Endodermal cell (in vitro differentiated cells): Measurements from ENCODE around the gene DCPS. TPM values are rescaled to one million over a fixed set of nuclear protein-coding genes. Genes with fewer than 3 reads are reported as not detected.
"Not testable (repeated sequence)": the region's sequence is repeated elsewhere in the genome, so short reads cannot be mapped to it uniquely, and the experiment has no call there.

Experiments
- DNase-seq: peaks from one replicate; pipeline ENCODE4 v3.0.0-alpha.2; 2017
- H3K27ac ChIP-seq: 2 replicates; pipeline ENCODE4 v1.5.1; 2013; ENCODE audit warnings: mild to moderate bottlenecking, low read depth, low read length, moderate library complexity
- H3K27me3 ChIP-seq: 2 replicates; pipeline ENCODE4 v1.6.1; 2013; ENCODE audit warnings: mild to moderate bottlenecking, low read length, moderate library complexity; ENCODE audit not compliant: insufficient read depth, control insufficient read depth, poor library complexity, severe bottlenecking
- H3K36me3 ChIP-seq: 2 replicates; pipeline ENCODE4 v1.7.0; 2013; ENCODE audit warnings: mild to moderate bottlenecking, low read length, moderate library complexity; ENCODE audit not compliant: control insufficient read depth, insufficient read depth
- H3K4me1 ChIP-seq: one replicate; pipeline ENCODE4 v1.7.0; 2013; ENCODE audit warnings: low read length; ENCODE audit not compliant: control insufficient read depth, insufficient read depth
- H3K4me3 ChIP-seq: 2 replicates; pipeline ENCODE4 v1.5.1; 2013; ENCODE audit warnings: mild to moderate bottlenecking, low read length, moderate library complexity
- H3K9ac ChIP-seq: 2 replicates; pipeline ENCODE4 v1.6.1; 2013; ENCODE audit warnings: mild to moderate bottlenecking, low read length, moderate library complexity; ENCODE audit not compliant: poor library complexity, severe bottlenecking; ENCODE audit errors: extremely low read depth
- H3K9me3 ChIP-seq: 2 replicates; pipeline ENCODE4 v1.6.1; 2013; ENCODE audit warnings: mild to moderate bottlenecking, low read length, moderate library complexity; ENCODE audit not compliant: control insufficient read depth
- H3K27ac Mint-ChIP-seq: 2 replicates; pipeline ENCODE4 v1.8.0; 2020; ENCODE audit warnings: mixed read lengths
- H3K27me3 Mint-ChIP-seq: 2 replicates; pipeline ENCODE4 v1.8.0; 2021; ENCODE audit warnings: mild to moderate bottlenecking, mixed read lengths; ENCODE audit not compliant: insufficient read depth
- H3K36me3 Mint-ChIP-seq: 2 replicates; pipeline ENCODE4 v1.8.0; 2020; ENCODE audit warnings: low read depth, mixed read lengths
- H3K4me1 Mint-ChIP-seq: 2 replicates; pipeline ENCODE4 v1.8.0; 2020; ENCODE audit warnings: mixed read lengths
- H3K4me3 Mint-ChIP-seq: 2 replicates; pipeline ENCODE4 v1.8.0; 2020; ENCODE audit warnings: mild to moderate bottlenecking, moderate library complexity, mixed read lengths
- H3K9me3 Mint-ChIP-seq: 2 replicates; pipeline ENCODE4 v1.8.0; 2020; ENCODE audit warnings: mild to moderate bottlenecking, mixed read lengths
- WGBS, 2 experiments: methylation state at CpG; one replicate each; pipeline versions ENCODE4 v1.1.5 to v1.1.7; 2013; ENCODE audit warnings: missing lambda C conversion rate in 2 of 2, mixed read lengths in 1 of 2; ENCODE audit not compliant: insufficient coverage in 1 of 2, insufficient read length in 1 of 2; 5-methylcytosine and 5-hydroxymethylcytosine counted together
- long read RNA-seq, 4 experiments: library from polyadenylated mRNA in 2 of 4; library from RNA in 1 of 4; library from capped mRNA in 1 of 4; stranded (forward) in 3 of 4; unstranded in 1 of 4; transcript quantifications; one replicate each; pipeline ENCODE4 v2.0.0, GENCODE V29; 2020 to 2021; ENCODE audit warnings: inconsistent platforms in 1 of 4
- polyA plus RNA-seq, 2 experiments: library from polyadenylated mRNA; stranded (reverse); fragments of 50-300 nt; gene quantifications; one replicate each; pipeline ENCODE4 v1.2.3, GENCODE V29; 2013
- total RNA-seq, 2 donors: library from RNA; stranded (reverse); fragmentation: NEBNext Ultra II Directional in 1 of 2; extraction: Animal tissue kit (Norgen Biotek cat#: 25700) in 1 of 2; gene quantifications; 2 replicates in 1 of 2; 3 replicates in 1 of 2; pipeline ENCODE4 v1.2.1, GENCODE V29; 2021
- TF ChIP-seq, protein P1 (sequence below): fragments of 200-600 bp; sonication (generic); conservative IDR thresholded peaks from 2 replicates; pipeline ENCODE4 v1.5.0; 2021; ENCODE audit warnings: antibody characterized with exemption, mild to moderate bottlenecking

DCPS gene, protein sequence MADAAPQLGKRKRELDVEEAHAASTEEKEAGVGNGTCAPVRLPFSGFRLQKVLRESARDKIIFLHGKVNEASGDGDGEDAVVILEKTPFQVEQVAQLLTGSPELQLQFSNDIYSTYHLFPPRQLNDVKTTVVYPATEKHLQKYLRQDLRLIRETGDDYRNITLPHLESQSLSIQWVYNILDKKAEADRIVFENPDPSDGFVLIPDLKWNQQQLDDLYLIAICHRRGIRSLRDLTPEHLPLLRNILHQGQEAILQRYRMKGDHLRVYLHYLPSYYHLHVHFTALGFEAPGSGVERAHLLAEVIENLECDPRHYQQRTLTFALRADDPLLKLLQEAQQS
- 10 to 100 TPM; 19.0 to 22.6 TPM for total RNA-seq
- polyA plus RNA-seq (2013, experiment 1 of 2): 20.5 TPM
- polyA plus RNA-seq (2013, experiment 2 of 2): 19.2 TPM
- long read RNA-seq, experiment 1, transcript DCPS-201 (6 exons, 1,479 nt): major isoform, 6 of 16 reads
- long read RNA-seq, experiment 1, partial matches to known transcripts: 4 of 16 reads
- long read RNA-seq, experiment 1, other reads (novel, unspliced or antisense): 6 of 16 reads
- long read RNA-seq, experiment 2, transcript DCPS-201 (6 exons, 1,479 nt): major isoform, 15 of 15 reads
- long read RNA-seq, experiment 2, partial matches to known transcripts: 0 of 15 reads
- long read RNA-seq, experiment 2, other reads (novel, unspliced or antisense): 0 of 15 reads
- long read RNA-seq, experiment 3, transcript DCPS-201 (6 exons, 1,479 nt): major isoform, 34 of 34 reads
- long read RNA-seq, experiment 3, partial matches to known transcripts: 0 of 34 reads
- long read RNA-seq, experiment 3, other reads (novel, unspliced or antisense): 0 of 34 reads
- long read RNA-seq, experiment 4, transcript DCPS-201 (6 exons, 1,479 nt): major isoform, 76 of 78 reads
- long read RNA-seq, experiment 4, partial matches to known transcripts: 0 of 78 reads
- long read RNA-seq, experiment 4, other reads (novel, unspliced or antisense): 2 of 78 reads

DNA sequence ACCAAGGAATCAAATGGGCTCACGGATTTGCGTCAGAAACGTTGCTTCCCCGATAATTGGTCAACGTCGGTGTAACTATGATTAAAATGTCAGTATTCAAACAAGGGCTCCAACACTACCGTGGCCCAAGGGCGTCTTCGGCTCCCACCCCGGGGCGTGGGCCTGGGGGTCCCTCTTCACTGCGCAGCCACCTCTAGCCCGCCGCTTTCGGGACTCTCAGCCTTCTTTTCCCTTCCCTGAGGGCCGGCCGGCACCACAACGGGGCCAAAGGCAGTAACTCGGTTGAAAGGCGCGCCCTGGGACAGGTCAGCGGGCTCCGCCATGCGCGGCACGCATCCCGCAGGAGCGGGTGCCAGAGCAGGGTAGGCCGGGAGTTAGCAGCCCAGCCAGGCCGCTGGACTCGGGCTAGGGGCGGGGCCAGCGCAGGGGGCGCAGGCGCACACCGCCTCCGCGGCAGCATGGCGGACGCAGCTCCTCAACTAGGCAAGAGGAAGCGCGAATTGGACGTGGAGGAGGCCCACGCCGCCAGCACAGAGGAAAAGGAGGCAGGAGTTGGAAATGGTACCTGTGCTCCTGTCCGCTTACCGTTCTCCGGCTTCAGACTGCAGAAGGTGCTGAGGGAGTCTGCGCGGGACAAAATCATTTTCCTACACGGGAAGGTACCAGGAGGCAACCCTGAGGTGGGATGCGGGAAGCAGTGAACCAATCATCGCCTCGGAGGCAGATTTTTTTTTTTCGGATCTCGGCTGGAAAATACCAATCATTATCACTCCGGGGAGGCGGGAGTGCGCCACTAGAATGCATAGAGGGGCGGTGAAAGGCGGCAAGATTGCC, at the start of gene DCPS:
Gene DCPS, plus strand, starts transcription at position 438 of the 834 bp plus-strand sequence. Its CDS starts 21 bp downstream, at position 459.
- 2 to 6% methylated on average over 38 to 61 of the region's 61 CpGs for WGBS, 2 experiments
- TF ChIP-seq, protein P1, sequence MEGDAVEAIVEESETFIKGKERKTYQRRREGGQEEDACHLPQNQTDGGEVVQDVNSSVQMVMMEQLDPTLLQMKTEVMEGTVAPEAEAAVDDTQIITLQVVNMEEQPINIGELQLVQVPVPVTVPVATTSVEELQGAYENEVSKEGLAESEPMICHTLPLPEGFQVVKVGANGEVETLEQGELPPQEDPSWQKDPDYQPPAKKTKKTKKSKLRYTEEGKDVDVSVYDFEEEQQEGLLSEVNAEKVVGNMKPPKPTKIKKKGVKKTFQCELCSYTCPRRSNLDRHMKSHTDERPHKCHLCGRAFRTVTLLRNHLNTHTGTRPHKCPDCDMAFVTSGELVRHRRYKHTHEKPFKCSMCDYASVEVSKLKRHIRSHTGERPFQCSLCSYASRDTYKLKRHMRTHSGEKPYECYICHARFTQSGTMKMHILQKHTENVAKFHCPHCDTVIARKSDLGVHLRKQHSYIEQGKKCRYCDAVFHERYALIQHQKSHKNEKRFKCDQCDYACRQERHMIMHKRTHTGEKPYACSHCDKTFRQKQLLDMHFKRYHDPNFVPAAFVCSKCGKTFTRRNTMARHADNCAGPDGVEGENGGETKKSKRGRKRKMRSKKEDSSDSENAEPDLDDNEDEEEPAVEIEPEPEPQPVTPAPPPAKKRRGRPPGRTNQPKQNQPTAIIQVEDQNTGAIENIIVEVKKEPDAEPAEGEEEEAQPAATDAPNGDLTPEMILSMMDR: no peak
- H3K9me3 Mint-ChIP-seq: no peaks in the 10 kb centered on the region
- peak; percentile 97 for DNase-seq
- H3K27me3 ChIP-seq: no peaks in the 10 kb centered on the region
- no peaks in the 10 kb centered on the region for H3K9me3 ChIP-seq
- no peaks in the 10 kb centered on the region for H3K4me1 ChIP-seq
- H3K27me3 Mint-ChIP-seq: no peaks in the 10 kb centered on the region
- peak within 1 kb of the TSS; percentile 80 for H3K4me3 ChIP-seq
- H3K27ac ChIP-seq: peak within 1 kb of the TSS; percentile 68
- peak within 1 kb of the TSS; percentile 78 for H3K9ac ChIP-seq
- peaks cover 7% of the 10 kb centered on the region for H3K4me1 Mint-ChIP-seq
- H3K36me3 Mint-ChIP-seq: peaks cover 42% of the 10 kb centered on the region
- peaks cover 14% of the 10 kb centered on the region for H3K36me3 ChIP-seq
- peak within 1 kb of the TSS; percentile 96 for H3K27ac Mint-ChIP-seq
- H3K4me3 Mint-ChIP-seq: peak within 1 kb of the TSS; percentile 70

DNA sequence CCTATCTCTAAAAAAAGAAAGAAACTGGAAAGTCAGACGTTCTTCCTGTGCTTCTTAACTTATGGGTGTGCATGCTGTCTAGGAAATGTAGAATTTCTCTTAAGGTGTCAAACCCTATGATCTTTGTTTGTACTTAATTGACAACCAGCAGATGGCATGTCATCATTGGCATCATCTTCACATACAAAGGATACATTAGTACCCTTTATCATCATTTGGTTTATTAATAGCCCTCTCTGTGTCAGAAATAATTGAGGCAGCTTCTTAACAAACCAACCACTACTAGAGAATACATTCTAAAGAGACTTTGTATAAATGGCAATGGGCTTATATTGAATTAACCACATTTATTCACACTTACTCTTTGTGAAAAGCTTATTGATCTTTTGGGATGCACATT, 49.0 kb upstream of the DCPS start:
- Mint-ChIP-seq H3K4me3 (no peak overlapping the region), H3K4me1 (no peaks in the 10 kb centered on the region), H3K9me3 (no peaks in the 10 kb centered on the region), H3K27ac (no peak overlapping the region), H3K27me3 (no peaks in the 10 kb centered on the region), H3K36me3 (peaks cover 76% of the 10 kb centered on the region)
- H3K36me3 ChIP-seq: peaks cover 59% of the 10 kb centered on the region
- H3K9me3 ChIP-seq: no peaks in the 10 kb centered on the region
- 100% methylated on average over 1 of the region's 1 CpG for WGBS, 2 experiments
- no peaks in the 10 kb centered on the region for H3K4me1 ChIP-seq
- H3K9ac ChIP-seq: no peak overlapping the region
- no peak overlapping the region for H3K27ac ChIP-seq
- no peak overlapping the region for H3K4me3 ChIP-seq
- DNase-seq: no peak
- TF ChIP-seq, protein P1: no peak
- no peaks in the 10 kb centered on the region for H3K27me3 ChIP-seq

DNA sequence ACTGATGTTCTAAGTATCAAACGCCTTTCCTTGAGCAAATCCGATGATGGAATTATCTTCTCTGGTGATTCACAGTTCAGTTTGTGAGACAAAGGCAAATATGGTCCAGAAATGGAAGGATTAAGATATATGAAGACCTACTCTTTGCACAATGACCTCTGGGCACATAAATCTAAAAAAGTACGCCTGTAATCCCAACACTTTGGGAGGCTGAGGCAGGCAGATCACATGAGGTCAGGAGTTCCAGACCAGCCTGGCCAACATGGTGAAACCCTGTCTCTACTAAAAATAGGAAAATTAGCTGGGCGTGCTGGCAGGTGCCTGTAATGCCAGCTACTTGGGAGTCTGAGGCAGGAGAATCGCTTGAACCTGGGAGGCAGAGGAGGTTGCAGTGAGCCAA, 48.4 kb upstream of the DCPS start:
- not testable (repeated sequence) for H3K9me3 ChIP-seq, H3K9ac ChIP-seq, H3K27me3 ChIP-seq, H3K4me1 Mint-ChIP-seq, H3K4me1 ChIP-seq, H3K27me3 Mint-ChIP-seq, H3K9me3 Mint-ChIP-seq, DNase-seq, H3K27ac ChIP-seq, H3K4me3 Mint-ChIP-seq, H3K27ac Mint-ChIP-seq, H3K4me3 ChIP-seq
- peaks cover 62% of the 10 kb centered on the region for H3K36me3 ChIP-seq
- 85 to 94% methylated on average over 4 to 5 of the region's 5 CpGs for WGBS, 2 experiments
- H3K36me3 Mint-ChIP-seq: peaks cover 76% of the 10 kb centered on the region
